Spinal cord (tissue), 10 donors: ENCODE results near the gene LINGO4. TPM values are rescaled to one million over a fixed set of nuclear protein-coding genes. Genes with fewer than 3 reads are reported as not detected.

ENCODE experiments used
- DNase-seq, 6 donors: peaks; one replicate each; pipeline versions ENCODE4 v3.0.0 to v3.0.0-alpha.2; 2013 to 2015; ENCODE audit warnings: low spot score in 6 of 6, low read depth in 4 of 6
- H3K27ac ChIP-seq: one replicate; pipeline ENCODE4 v1.5.1; 2013; ENCODE audit warnings: low read depth, low read length, control low read depth
- H3K27me3 ChIP-seq: one replicate; pipeline ENCODE4 v1.6.1; 2013; ENCODE audit warnings: low read length; ENCODE audit not compliant: control insufficient read depth, insufficient read depth
- H3K36me3 ChIP-seq: one replicate; pipeline ENCODE4 v1.6.1; 2013; ENCODE audit warnings: low read length; ENCODE audit not compliant: control insufficient read depth, insufficient read depth
- H3K4me1 ChIP-seq: one replicate; pipeline ENCODE4 v1.6.1; 2013; ENCODE audit warnings: low read length; ENCODE audit not compliant: control insufficient read depth, insufficient read depth
- H3K4me3 ChIP-seq: one replicate; pipeline ENCODE4 v1.5.1; 2013; ENCODE audit warnings: low read depth, low read length, control low read depth
- H3K9me3 ChIP-seq: one replicate; pipeline ENCODE4 v1.6.1; 2013; ENCODE audit warnings: low read length; ENCODE audit not compliant: control insufficient read depth, insufficient read depth
- WGBS: methylation state at CpG from one replicate; pipeline ENCODE4 v1.1.5; 2013; ENCODE audit warnings: missing lambda C conversion rate; ENCODE audit not compliant: insufficient coverage; 5-methylcytosine and 5-hydroxymethylcytosine counted together
- polyA plus RNA-seq, 2 donors: library from polyadenylated mRNA; unstranded; fragments of 120-200 nt; gene quantifications; one replicate each; pipeline ENCODE4 v1.2.1, GENCODE V29; 2013; ENCODE audit not compliant: insufficient read length in 2 of 2
- small RNA-seq: library from RNA; depleted of rRNA; stranded (forward); fragments of <200 nt; gene quantifications from one replicate; pipeline ENCODE3, GENCODE V24; 2014; ENCODE audit warnings: low replicate concordance
- total RNA-seq, 2 donors: library from RNA; depleted of rRNA in 1 of 2; stranded (reverse); fragments of 120-200 nt in 1 of 2; fragments of >200 nt in 1 of 2; gene quantifications; one replicate each; pipeline versions ENCODE4 v1.2.3 to v1.2.4, GENCODE V29; 2013 to 2014
- donor health status: healthy.

Gene LINGO4
- total and polyA plus RNA-seq, 4 donors = 0.22 to 2.0 (median 0.82) TPM

GRCh38 chr1:151760597-151761385 is 44.4 kb downstream of the LINGO4 start:
- Histone ChIP-seq H3K27me3 (no peaks in the 10 kb centered on the region), H3K9me3 (no peaks in the 10 kb centered on the region), H3K4me3 (no peak overlapping the region), H3K36me3 (peaks cover 22% of the 10 kb centered on the region), H3K27ac (no peak overlapping the region), H3K4me1 (peaks cover 5% of the 10 kb centered on the region)
- no peak for DNase-seq
- WGBS = 92% methylated on average over 3 of the region's 7 CpGs

DNA sequence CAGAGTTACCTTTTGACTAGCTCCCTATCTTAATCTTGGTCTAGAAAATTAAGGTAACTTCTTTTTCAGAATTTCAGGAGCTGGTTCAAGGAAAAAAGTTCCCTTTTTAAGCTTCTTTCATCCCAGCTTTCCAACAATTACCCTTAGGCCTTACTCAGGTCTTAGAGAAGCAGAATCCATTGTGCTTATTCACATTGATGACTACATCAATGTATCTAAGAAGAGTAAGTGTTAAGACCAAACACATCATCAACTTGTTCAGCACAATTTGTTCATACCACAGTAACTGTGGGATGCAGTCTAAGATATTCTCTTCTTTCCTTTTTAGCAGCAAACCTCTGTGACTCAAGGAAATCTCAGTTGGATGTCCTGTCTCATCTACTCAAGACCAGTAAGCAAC is 46.0 kb downstream of the LINGO4 start:
- no peak overlapping the region for H3K4me3 ChIP-seq
- H3K27me3 ChIP-seq = no peaks in the 10 kb centered on the region
- no peak overlapping the region for H3K27ac ChIP-seq
- no peak for DNase-seq
- peaks cover 22% of the 10 kb centered on the region for H3K36me3 ChIP-seq
- peaks cover 5% of the 10 kb centered on the region for H3K4me1 ChIP-seq
- no peaks in the 10 kb centered on the region for H3K9me3 ChIP-seq

GRCh38 chr1:151756291-151756690 is 48.9 kb downstream of the LINGO4 start:
- Histone ChIP-seq H3K27me3 (no peaks in the 10 kb centered on the region), H3K27ac (no peak overlapping the region), H3K36me3 (peaks cover 17% of the 10 kb centered on the region), H3K9me3 (no peaks in the 10 kb centered on the region), H3K4me1 (no peaks in the 10 kb centered on the region), H3K4me3 (no peak overlapping the region)
- 83% methylated on average over 1 of the region's 1 CpG for WGBS
- DNase-seq = no peak

Small RNAs within 50 kb of the gene (small RNA-seq; reads per million reads assigned to genes)
- not detected for gene RF00019

Other genes with a start within 250 kb of the LINGO4 start
- gene SNX27, start 193.4 kb downstream of the LINGO4 start, total RNA-seq = 10 to 100 TPM; 33.1 to 77.1 TPM
- 10 to 100 TPM; 44.5 to 51.2 TPM for gene SNX27, start 193.4 kb downstream of the LINGO4 start, polyA plus RNA-seq
- 10 to 100 TPM; 12.7 to 13.9 TPM for gene CELF3, start 88.6 kb downstream of the LINGO4 start, total RNA-seq
- 100 to 1,000 TPM in 1 of 2 donors, 10 to 100 TPM in 1; 90.7 to 106 TPM for gene CELF3, start 88.6 kb downstream of the LINGO4 start, polyA plus RNA-seq
- 1 to 10 TPM; 2.1 to 5.2 TPM for gene RIIAD1, start 83.9 kb downstream of the LINGO4 start, total RNA-seq
- 1 to 10 TPM; 8.0 to 8.6 TPM for gene RIIAD1, start 83.9 kb downstream of the LINGO4 start, polyA plus RNA-seq
- 10 to 100 TPM; 59.1 to 91.3 TPM for gene MRPL9, start 41.9 kb downstream of the LINGO4 start, total RNA-seq
- 10 to 100 TPM; 86.4 to 86.5 TPM for gene MRPL9, start 41.9 kb downstream of the LINGO4 start, polyA plus RNA-seq
- 10 to 100 TPM; 11.3 to 15.6 TPM for gene TDRKH, start 14.9 kb downstream of the LINGO4 start, total RNA-seq
- 10 to 100 TPM; 18.7 to 20.8 TPM for gene TDRKH, start 14.9 kb downstream of the LINGO4 start, polyA plus RNA-seq
- under 1 TPM in 1 of 2 donors, not detected in 1; 0.44 TPM for gene RORC, start 26.4 kb upstream of the LINGO4 start, total RNA-seq
- under 1 TPM; 0.15 to 0.17 TPM for gene RORC, start 26.4 kb upstream of the LINGO4 start, polyA plus RNA-seq
- not detected for gene C2CD4D, start 34.4 kb upstream of the LINGO4 start, total RNA-seq
- under 1 TPM; 0.74 to 0.97 TPM for gene C2CD4D, start 34.4 kb upstream of the LINGO4 start, polyA plus RNA-seq
- not detected for gene THEM5, start 48.3 kb upstream of the LINGO4 start, total RNA-seq
- gene THEM5, start 48.3 kb upstream of the LINGO4 start, polyA plus RNA-seq = 1 to 10 TPM; 1.5 to 1.8 TPM
- 10 to 100 TPM; 13.0 to 16.8 TPM for gene THEM4, start 104.1 kb upstream of the LINGO4 start, total RNA-seq
- 10 to 100 TPM; 25.8 to 34.0 TPM for gene THEM4, start 104.1 kb upstream of the LINGO4 start, polyA plus RNA-seq
- 100 to 1,000 TPM; 110 to 144 TPM for gene S100A10, start 188.4 kb upstream of the LINGO4 start, total RNA-seq
- gene S100A10, start 188.4 kb upstream of the LINGO4 start, polyA plus RNA-seq = 100 to 1,000 TPM; 198 to 262 TPM
- 100 to 1,000 TPM in 1 of 2 donors, 10 to 100 TPM in 1; 17.7 to 153 TPM for gene S100A11, start 231.6 kb upstream of the LINGO4 start, total RNA-seq
- gene S100A11, start 231.6 kb upstream of the LINGO4 start, polyA plus RNA-seq = 10 to 100 TPM; 59.3 to 94.5 TPM